ENCODE results near the gene SHQ1.

GRCh38 chr3:72789786-72790185, 58.5 kb downstream of the SHQ1 start:
- TF ChIP-seq CTCF (IDR thresholded peaks at IDR 0.05) (no peak), POLR2A (IDR thresholded peaks at IDR 0.05) (no peak)

Measured in heart left ventricle (tissue), 13 donors.